Adipocyte (in vitro differentiated cells): Measurements from ENCODE around the gene HTR3A.

Source experiments
- DNase-seq: peaks from one replicate; pipeline ENCODE4 v3.0.0-alpha.2; 2015; ENCODE audit warnings: low read depth
- H3K27me3 ChIP-seq: replicated peaks from 2 replicates; pipeline ENCODE4 v1.7.0; 2013; ENCODE audit warnings: mild to moderate bottlenecking, low read length, moderate library complexity; ENCODE audit not compliant: control insufficient read depth, insufficient read depth
- H3K36me3 ChIP-seq: 2 replicates; pipeline ENCODE4 v1.7.0; 2013; ENCODE audit warnings: low read length, mild to moderate bottlenecking, moderate library complexity; ENCODE audit not compliant: control insufficient read depth, insufficient read depth, severe bottlenecking
- H3K4me1 ChIP-seq: 2 replicates; pipeline ENCODE4 v1.7.0; 2013; ENCODE audit warnings: mild to moderate bottlenecking, low read length, moderate library complexity; ENCODE audit not compliant: control insufficient read depth, insufficient read depth
- H3K4me3 ChIP-seq: 2 replicates; pipeline ENCODE4 v1.7.0; 2013; ENCODE audit warnings: mild to moderate bottlenecking, low read length, moderate library complexity
- H3K9ac ChIP-seq: 2 replicates; pipeline ENCODE4 v1.7.0; 2013; ENCODE audit warnings: mild to moderate bottlenecking, low read length, moderate library complexity
- H3K9me3 ChIP-seq: 2 replicates; pipeline ENCODE4 v1.7.0; 2013; ENCODE audit warnings: mild to moderate bottlenecking, low read length, moderate library complexity; ENCODE audit not compliant: control insufficient read depth

The HTR3A gene

DNA sequence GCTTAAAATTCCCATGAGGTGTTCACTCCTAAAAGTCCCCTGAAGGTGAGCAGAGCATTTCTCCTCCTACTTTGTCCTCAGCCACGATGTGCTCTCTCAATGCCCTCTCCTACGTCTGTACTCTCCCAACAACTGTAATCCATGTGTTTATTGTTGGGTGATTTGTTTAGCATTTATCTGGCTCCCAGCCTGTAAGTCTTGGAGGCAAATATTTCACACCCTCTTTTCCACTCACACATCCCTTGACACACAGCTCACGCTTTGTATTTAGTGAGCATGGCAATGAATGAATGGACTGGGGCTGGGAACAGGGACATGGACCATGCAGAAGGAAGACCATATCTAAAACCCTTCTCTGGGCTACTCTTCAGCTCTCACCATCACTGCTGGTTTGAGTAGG, 22.6 kb downstream of the HTR3A start:
- Histone ChIP-seq H3K9me3 (no peaks in the 10 kb centered on the region), H3K27me3 (peaks cover 87% of the 10 kb centered on the region), H3K4me1 (no peaks in the 10 kb centered on the region), H3K4me3 (no peak overlapping the region), H3K9ac (no peak overlapping the region), H3K36me3 (no peaks in the 10 kb centered on the region)
- DNase-seq: no peak

DNA sequence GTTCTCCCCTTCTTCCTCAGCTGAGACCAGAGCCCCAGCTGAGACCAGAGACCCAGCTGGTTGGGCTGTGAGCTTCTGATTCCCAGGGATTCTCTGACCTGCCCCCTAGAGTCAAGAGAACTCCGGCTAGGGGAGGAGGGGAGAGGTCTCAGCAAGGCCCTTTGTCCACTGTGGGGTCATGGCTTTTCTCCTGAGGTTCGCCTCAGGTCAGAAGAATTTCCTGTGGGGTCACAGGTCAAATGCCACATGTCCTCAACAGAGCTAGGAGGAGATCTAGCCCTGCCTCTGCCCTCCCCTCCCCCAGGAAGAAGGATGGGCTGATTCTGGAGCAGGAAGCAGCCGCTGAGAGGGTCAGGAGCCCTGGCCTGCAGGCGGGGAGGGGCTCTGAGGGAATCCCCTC, 23.7 kb downstream of the HTR3A start:
- no peak for DNase-seq
- no peaks in the 10 kb centered on the region for H3K9me3 ChIP-seq
- no peaks in the 10 kb centered on the region for H3K4me1 ChIP-seq
- H3K9ac ChIP-seq: no peak overlapping the region
- peaks cover 84% of the 10 kb centered on the region for H3K27me3 ChIP-seq
- H3K36me3 ChIP-seq: no peaks in the 10 kb centered on the region
- H3K4me3 ChIP-seq: no peak overlapping the region

DNA sequence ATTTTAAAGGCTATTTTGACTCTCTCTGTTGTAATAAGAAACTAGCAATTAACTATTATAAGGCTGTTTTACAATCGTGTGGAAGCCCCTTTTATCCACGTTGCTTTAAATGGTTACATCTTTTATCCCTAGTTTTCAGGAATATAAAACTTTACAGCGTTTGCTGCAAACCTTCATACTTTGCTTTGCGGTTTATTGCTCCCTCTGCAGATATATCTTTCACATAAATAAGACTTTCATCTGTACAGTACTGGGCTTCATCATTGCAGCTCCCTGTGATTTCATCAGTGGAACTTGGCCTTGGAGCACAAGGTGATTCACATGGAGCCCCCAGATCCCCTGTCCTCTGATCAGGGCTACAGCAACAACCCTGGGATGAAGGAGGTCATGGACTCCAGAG, 25.6 kb downstream of the HTR3A start:
- no peak for DNase-seq

DNA sequence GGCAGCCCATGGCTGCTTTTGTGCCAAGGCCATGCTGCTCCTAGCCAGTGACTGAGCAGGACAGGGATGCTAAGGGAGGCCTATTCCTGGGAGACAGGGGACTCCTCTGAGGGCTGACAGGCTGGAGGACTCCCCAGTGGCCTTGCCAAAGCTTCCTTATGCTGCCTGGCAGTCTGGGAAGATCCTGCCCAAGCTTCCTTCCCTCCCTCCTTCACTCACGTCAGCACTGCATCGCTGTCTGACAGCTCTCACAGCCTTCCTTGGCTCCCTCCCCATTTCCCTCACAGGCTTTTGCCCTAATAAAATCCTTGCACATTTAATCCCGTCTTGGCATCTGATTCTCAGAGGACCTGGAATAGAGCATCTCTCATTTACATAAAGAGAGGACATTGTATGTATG, 26.5 kb downstream of the HTR3A start:
- Histone ChIP-seq H3K9ac (no peak overlapping the region), H3K4me3 (no peak overlapping the region), H3K27me3 (peaks cover 75% of the 10 kb centered on the region), H3K4me1 (no peaks in the 10 kb centered on the region), H3K9me3 (no peaks in the 10 kb centered on the region), H3K36me3 (no peaks in the 10 kb centered on the region)
- DNase-seq: no peak

More for the DNA sequence above, 25.6 kb downstream of the HTR3A start:
- no peak overlapping the region for H3K9ac ChIP-seq
- H3K4me3 ChIP-seq: no peak overlapping the region
- H3K36me3 ChIP-seq: no peaks in the 10 kb centered on the region
- H3K4me1 ChIP-seq: no peaks in the 10 kb centered on the region
- peaks cover 83% of the 10 kb centered on the region for H3K27me3 ChIP-seq
- no peaks in the 10 kb centered on the region for H3K9me3 ChIP-seq

DNA sequence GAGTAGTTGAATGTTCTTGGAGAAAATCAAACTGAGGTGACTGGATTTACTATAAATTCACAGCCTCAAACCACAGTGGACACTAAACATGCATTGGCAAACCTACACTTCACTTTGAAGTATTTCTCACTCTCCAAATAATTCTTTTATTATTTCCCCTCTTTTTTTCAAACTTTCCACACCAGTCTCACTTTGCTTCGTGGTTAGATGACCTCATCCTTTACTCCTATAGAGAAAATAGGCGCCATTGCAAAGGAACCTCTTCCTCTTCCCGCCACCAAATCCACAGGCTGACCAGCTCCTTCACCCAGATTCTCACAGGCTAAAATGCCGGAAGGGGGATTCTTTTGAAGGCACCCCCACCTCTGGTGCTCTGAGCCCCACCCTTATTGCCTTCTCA, 33.4 kb downstream of the HTR3A start:
- peaks cover 54% of the 10 kb centered on the region for H3K27me3 ChIP-seq
- H3K9ac ChIP-seq: no peak overlapping the region
- no peaks in the 10 kb centered on the region for H3K36me3 ChIP-seq
- no peak for DNase-seq
- H3K9me3 ChIP-seq: no peaks in the 10 kb centered on the region
- H3K4me3 ChIP-seq: no peak overlapping the region
- H3K4me1 ChIP-seq: no peaks in the 10 kb centered on the region

DNA sequence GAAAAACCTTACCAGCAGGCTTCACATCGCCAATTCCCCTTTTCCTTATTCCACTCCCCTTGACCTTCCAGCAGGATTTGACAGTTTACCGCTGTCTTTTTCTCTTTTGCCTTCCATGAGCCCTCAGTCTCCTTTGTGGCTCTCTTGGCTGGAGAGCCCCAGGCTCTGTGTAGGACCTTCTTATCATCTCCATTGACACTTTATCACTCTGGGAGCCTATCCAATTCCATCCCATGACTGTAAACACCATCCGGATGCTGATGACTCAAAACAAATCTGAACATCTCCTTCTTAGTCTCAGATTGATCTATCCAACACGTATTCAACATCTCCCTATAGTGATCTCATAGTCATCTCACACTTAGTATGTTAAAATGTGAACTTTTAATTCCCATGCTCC, 36.0 kb downstream of the HTR3A start:
- H3K4me3 ChIP-seq: no peak overlapping the region
- DNase-seq: no peak
- H3K27me3 ChIP-seq: peaks cover 45% of the 10 kb centered on the region
- H3K4me1 ChIP-seq: no peaks in the 10 kb centered on the region
- no peak overlapping the region for H3K9ac ChIP-seq
- no peaks in the 10 kb centered on the region for H3K9me3 ChIP-seq
- no peaks in the 10 kb centered on the region for H3K36me3 ChIP-seq

DNA sequence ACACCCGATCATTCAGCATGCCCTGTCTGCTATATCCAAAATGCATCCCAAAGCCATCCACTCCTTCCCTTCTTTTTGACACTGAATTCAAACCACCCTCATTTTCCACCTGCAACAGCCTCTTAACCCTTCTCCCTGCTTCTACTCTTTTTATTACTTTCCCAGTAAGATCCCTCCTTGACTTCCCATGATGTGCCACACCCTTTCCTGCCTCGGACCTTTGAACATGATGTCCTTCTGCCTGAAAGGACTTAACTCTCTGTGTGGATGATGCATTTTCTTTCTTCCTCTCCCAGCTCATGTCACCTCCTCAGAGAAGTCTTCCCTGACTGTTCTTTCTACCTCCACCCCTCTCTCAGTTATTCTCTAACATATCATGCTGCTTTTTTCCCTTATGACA, 36.5 kb downstream of the HTR3A start:
- DNase-seq: no peak
- Histone ChIP-seq H3K4me3 (no peak overlapping the region), H3K27me3 (peaks cover 45% of the 10 kb centered on the region), H3K9ac (no peak overlapping the region), H3K36me3 (no peaks in the 10 kb centered on the region), H3K9me3 (no peaks in the 10 kb centered on the region), H3K4me1 (no peaks in the 10 kb centered on the region)

DNA sequence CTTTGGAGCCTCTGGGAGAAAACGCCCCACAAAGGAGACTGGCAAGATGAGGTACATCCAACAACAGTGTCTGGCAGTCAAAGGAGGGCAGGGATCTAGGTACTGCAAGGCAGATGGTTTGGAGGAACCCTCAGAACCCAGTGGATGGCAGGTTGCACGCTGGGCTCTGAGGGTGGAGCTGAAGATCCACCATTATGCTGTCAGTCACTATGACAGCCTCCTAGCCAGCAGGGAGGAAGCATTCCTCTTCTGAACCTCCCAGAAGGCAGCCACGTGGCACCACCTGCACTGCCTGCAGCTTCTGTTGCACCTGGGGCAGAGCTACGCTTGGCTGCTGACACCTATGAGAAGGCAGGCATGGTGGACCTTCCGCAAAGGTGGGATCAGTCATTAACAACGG, 40.2 kb downstream of the HTR3A start:
- Histone ChIP-seq H3K9ac (no peak overlapping the region), H3K9me3 (peaks cover 4% of the 10 kb centered on the region), H3K27me3 (peaks cover 30% of the 10 kb centered on the region), H3K36me3 (no peaks in the 10 kb centered on the region), H3K4me1 (peaks cover 4% of the 10 kb centered on the region), H3K4me3 (no peak overlapping the region)
- DNase-seq: no peak

DNA sequence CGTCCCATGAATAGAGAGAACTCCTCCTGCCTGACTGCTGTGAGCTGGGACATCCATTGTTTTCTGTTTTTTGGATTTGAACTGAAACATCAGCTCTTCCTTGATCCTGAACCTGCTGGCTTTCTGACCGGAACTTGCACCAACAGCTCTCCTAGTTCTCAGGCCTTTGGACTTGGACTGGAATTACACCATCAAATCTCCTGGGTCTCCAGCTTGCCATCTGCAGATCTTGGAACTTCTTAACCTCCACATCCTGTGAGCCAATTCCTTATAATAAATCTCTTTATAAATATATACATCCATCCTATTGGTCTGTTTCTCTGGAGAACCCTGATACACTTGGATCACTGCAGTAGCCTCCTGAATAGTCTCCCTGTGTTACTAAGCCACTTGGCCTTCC, 42.1 kb downstream of the HTR3A start:
- no peak overlapping the region for H3K4me3 ChIP-seq
- H3K9ac ChIP-seq: no peak overlapping the region
- H3K36me3 ChIP-seq: no peaks in the 10 kb centered on the region
- H3K9me3 ChIP-seq: peaks cover 4% of the 10 kb centered on the region
- H3K27me3 ChIP-seq: peaks cover 18% of the 10 kb centered on the region
- DNase-seq: no peak
- peaks cover 4% of the 10 kb centered on the region for H3K4me1 ChIP-seq

DNA sequence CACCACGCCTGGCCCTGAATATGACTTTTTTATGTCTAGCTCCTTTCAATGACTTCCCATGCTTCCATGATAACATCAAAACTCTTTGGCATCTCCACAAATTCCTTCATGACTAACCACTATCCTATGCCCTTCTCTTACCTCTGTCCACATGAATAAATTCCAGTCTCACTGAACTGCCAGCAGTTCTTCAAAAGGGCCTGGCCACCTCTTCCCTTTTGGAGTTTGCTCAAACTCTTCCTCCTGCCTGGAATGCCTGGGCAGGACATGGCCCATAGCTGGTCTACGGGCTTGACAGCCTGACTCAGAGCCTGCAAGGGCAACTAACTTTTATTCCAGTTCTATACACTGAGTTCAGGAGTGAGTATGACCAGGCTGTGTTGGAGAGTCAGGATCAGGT, 42.8 kb downstream of the HTR3A start:
- H3K4me3 ChIP-seq: no peak overlapping the region
- DNase-seq: peak; percentile 17

DNA sequence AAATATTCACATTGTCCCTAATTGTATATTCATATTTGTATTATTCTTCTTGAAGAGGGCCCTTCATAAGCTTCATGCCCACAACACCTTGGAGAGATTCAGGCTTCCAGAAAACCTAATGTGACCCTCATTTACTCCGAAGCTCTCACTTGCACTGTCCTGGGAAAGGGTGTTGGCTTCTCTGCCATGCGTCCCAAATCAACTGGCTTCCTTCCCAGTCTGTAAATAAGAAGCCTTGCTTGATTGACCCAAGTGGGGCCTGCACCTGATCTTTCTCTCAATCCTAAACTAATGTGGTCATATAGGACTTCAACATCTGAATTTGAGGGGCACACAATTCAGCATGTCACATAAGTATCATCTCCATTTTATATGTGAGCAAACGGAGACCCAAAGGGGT, 44.1 kb downstream of the HTR3A start:
- H3K36me3 ChIP-seq: no peaks in the 10 kb centered on the region
- peaks cover 4% of the 10 kb centered on the region for H3K9me3 ChIP-seq
- peaks cover 17% of the 10 kb centered on the region for H3K27me3 ChIP-seq
- no peak overlapping the region for H3K9ac ChIP-seq
- DNase-seq: no peak
- H3K4me1 ChIP-seq: peaks cover 4% of the 10 kb centered on the region
- no peak overlapping the region for H3K4me3 ChIP-seq

More for the DNA sequence above, 42.8 kb downstream of the HTR3A start:
- Histone ChIP-seq H3K9me3 (peaks cover 4% of the 10 kb centered on the region), H3K4me1 (peaks cover 4% of the 10 kb centered on the region), H3K9ac (no peak overlapping the region), H3K36me3 (no peaks in the 10 kb centered on the region), H3K27me3 (peaks cover 15% of the 10 kb centered on the region)

DNA sequence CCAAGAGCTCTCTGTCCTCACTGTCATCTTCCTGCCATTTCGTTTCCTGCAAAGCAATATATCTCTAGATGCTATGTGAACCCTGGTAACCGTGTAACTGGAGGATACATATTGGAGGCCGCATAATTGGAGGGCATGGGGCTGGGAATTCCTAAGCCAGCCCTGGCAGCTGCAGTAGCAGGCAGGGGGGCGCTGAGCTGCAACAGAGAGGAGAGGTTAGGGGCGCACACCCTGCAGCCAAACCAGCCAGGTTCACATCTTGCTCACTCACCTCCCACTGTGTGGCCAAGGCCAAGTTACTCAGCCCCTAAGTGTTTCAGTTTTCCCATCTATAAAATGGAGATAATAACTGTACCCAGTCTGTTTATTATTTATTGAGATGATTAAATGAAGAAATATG, 44.7 kb downstream of the HTR3A start:
- peaks cover 4% of the 10 kb centered on the region for H3K4me1 ChIP-seq
- peaks cover 4% of the 10 kb centered on the region for H3K9me3 ChIP-seq
- H3K9ac ChIP-seq: no peak overlapping the region
- H3K36me3 ChIP-seq: no peaks in the 10 kb centered on the region
- no peak overlapping the region for H3K4me3 ChIP-seq
- DNase-seq: no peak
- H3K27me3 ChIP-seq: peaks cover 17% of the 10 kb centered on the region
